GM23338 (cell line): ENCODE results near the gene TNFRSF11A. TPM values are rescaled to one million over a fixed set of nuclear protein-coding genes. Genes with fewer than 3 reads are reported as not detected.
A peak's percentile ranks its signal among the peaks of the same experiment; 100 is the strongest.

Experiments used
- ATAC-seq: fragments of 200-7000 bp; cut with Tn5 transposase; 3 replicates; pipeline ENCODE4 v1.9.1; 2020
- DNase-seq: peaks from one replicate; pipeline ENCODE4 v3.0.0-alpha.2; 2015; ENCODE audit warnings: low spot score
- H2AFZ ChIP-seq: fragments of 200-600 bp; sonication (generic); 2 replicates; pipeline ENCODE4 v1.8.0; 2016; ENCODE audit warnings: antibody characterized with exemption, mild to moderate bottlenecking, moderate library complexity
- H3F3A ChIP-seq: fragments of 200-600 bp; sonication (generic); replicated peaks from 2 replicates; pipeline ENCODE4 v1.8.0; 2017; ENCODE audit warnings: antibody characterized with exemption, mixed run types, low read depth
- H3K27ac ChIP-seq: fragments of 200-600 bp; sonication (generic); 2 replicates; pipeline ENCODE4 v1.6.1; 2016; ENCODE audit warnings: low read depth
- H3K27me3 ChIP-seq: fragments of 200-600 bp; sonication (generic); 2 replicates; pipeline ENCODE4 v1.8.0; 2016; ENCODE audit warnings: mild to moderate bottlenecking, mixed run types, moderate library complexity; ENCODE audit not compliant: insufficient read depth
- H3K36me3 ChIP-seq: fragments of 200-600 bp; sonication (generic); 2 replicates; pipeline ENCODE4 v1.8.0; 2016; ENCODE audit warnings: mild to moderate bottlenecking; ENCODE audit not compliant: insufficient read depth
- H3K4me1 ChIP-seq: fragments of 200-600 bp; sonication (generic); 2 replicates; pipeline ENCODE4 v1.8.0; 2016; ENCODE audit warnings: mild to moderate bottlenecking, moderate library complexity; ENCODE audit not compliant: insufficient read depth
- H3K4me2 ChIP-seq: fragments of 200-600 bp; sonication (generic); 2 replicates; pipeline ENCODE4 v1.7.1; 2017; ENCODE audit warnings: mixed run types
- H3K4me3 ChIP-seq: fragments of 200-600 bp; sonication (generic); 2 replicates; pipeline ENCODE4 v1.6.1; 2016; ENCODE audit warnings: mixed run types
- H3K79me2 ChIP-seq: fragments of 200-600 bp; sonication (generic); replicated peaks from 2 replicates; pipeline ENCODE4 v1.8.0; 2017; ENCODE audit warnings: mild to moderate bottlenecking; ENCODE audit not compliant: insufficient read depth
- H3K9me2 ChIP-seq: fragments of 200-600 bp; sonication (generic); 2 replicates; pipeline ENCODE4 v1.8.0; 2017; ENCODE audit not compliant: insufficient read depth
- H4K20me1 ChIP-seq: fragments of 200-600 bp; sonication (generic); replicated peaks from 2 replicates; pipeline ENCODE4 v1.8.0; 2017; ENCODE audit warnings: mild to moderate bottlenecking; ENCODE audit not compliant: insufficient read depth
- H3K27ac Mint-ChIP-seq: 2 replicates; pipeline ENCODE4 v1.8.0; 2020; ENCODE audit warnings: inconsistent platforms, mild to moderate bottlenecking, moderate library complexity, mixed read lengths
- H3K27me3 Mint-ChIP-seq: 3 replicates; pipeline ENCODE4 v1.8.0; 2022; ENCODE audit warnings: low read depth, mild to moderate bottlenecking, moderate library complexity, mixed read lengths, inconsistent platforms; ENCODE audit not compliant: insufficient read depth, poor library complexity
- H3K36me3 Mint-ChIP-seq: 3 replicates; pipeline ENCODE4 v1.8.0; 2021; ENCODE audit warnings: low read depth, mild to moderate bottlenecking, inconsistent platforms, moderate library complexity, mixed read lengths
- H3K4me1 Mint-ChIP-seq: 3 replicates; pipeline ENCODE4 v1.8.0; 2020; ENCODE audit warnings: mild to moderate bottlenecking, inconsistent platforms, mixed read lengths
- H3K4me3 Mint-ChIP-seq: 3 replicates; pipeline ENCODE4 v1.8.0; 2021; ENCODE audit warnings: moderate library complexity, mild to moderate bottlenecking, inconsistent platforms, mixed read lengths
- H3K9me3 Mint-ChIP-seq: 3 replicates; pipeline ENCODE4 v1.8.0; 2020; ENCODE audit warnings: moderate library complexity, mild to moderate bottlenecking, inconsistent platforms, mixed read lengths
- JUNB ChIP-seq: IDR thresholded peaks from one replicate; pipeline ENCODE4 v1.6.1; 2016; ENCODE audit warnings: antibody characterized with exemption; ENCODE audit not compliant: unreplicated experiment
- NANOG ChIP-seq: IDR thresholded peaks from 2 replicates; pipeline ENCODE4 v1.6.1; 2016; ENCODE audit warnings: antibody characterized with exemption, borderline replicate concordance
- STAT1 ChIP-seq: IDR thresholded peaks from one replicate; pipeline ENCODE4 v1.6.1; 2016; ENCODE audit warnings: antibody characterized with exemption; ENCODE audit not compliant: unreplicated experiment
- ZNF331 ChIP-seq: fragments of 250-450 bp; sonication (Bioruptor Pico); IDR thresholded peaks from 2 replicates; pipeline ENCODE4 v1.5.0; 2020; ENCODE audit warnings: low read depth, mild to moderate bottlenecking, moderate library complexity
- polyA plus RNA-seq: library from polyadenylated mRNA; unstranded; fragments of >200 nt; fragmentation: Nextera tagmentation; extraction: Ambion mirVana; gene quantifications from 2 replicates; pipeline ENCODE4 v1.2.1, GENCODE V29; 2016
- total RNA-seq: library from RNA; depleted of rRNA; stranded (reverse); fragments of >200 nt; shearing (Covaris generic); gene quantifications from 2 replicates; pipeline ENCODE4 v1.2.3, GENCODE V29; 2014
- TF ChIP-seq, protein P1 (sequence below): fragments of 250-450 bp; sonication (Bioruptor Pico); IDR thresholded peaks from 2 replicates; pipeline ENCODE4 v1.5.0; 2020; ENCODE audit warnings: mild to moderate bottlenecking, moderate library complexity
- TF ChIP-seq, protein P2 (sequence below): IDR thresholded peaks from 2 replicates; pipeline ENCODE4 v1.6.1; 2016; ENCODE audit warnings: antibody characterized with exemption
- TF ChIP-seq, protein P3 (sequence below): IDR thresholded peaks from one replicate; pipeline ENCODE4 v1.6.1; 2018; ENCODE audit warnings: antibody characterized with exemption; ENCODE audit not compliant: unreplicated experiment
- TF ChIP-seq, protein P4 (sequence below), 2 experiments: fragments of 200-600 bp in 1 of 2; sonication (generic) in 1 of 2; conservative IDR thresholded peaks; 2 replicates each; pipeline versions ENCODE4 v1.5.1 to v1.6.1; 2016 to 2017; ENCODE audit warnings: antibody characterized with exemption in 2 of 2, low read depth in 2 of 2, mild to moderate bottlenecking in 2 of 2, moderate library complexity in 1 of 2

TNFRSF11A gene
- total and polyA plus RNA-seq, 2 experiments from 2014 or later, result 3.8 to 7.3 TPM

DNA sequence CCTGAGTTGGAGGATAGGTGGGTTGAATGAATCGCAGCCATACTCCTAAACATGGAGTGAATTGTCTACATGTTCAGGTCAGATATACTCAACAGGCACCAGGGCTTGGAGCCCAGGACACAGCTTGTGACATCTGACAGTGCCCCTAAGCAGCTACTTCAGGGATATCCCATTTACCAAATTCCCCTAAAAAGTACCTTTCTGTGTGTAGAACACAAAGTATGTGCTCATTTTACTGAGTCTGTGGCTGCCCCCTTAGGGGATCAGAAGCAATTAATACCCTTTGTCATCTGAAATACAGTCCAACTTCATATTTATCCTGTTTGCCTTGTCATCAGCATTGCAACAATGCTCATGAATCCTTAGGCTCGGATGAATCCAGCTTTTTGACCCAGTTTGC lies 20.8 kb downstream of the TNFRSF11A start (continued):
- TF ChIP-seq, protein P1, sequence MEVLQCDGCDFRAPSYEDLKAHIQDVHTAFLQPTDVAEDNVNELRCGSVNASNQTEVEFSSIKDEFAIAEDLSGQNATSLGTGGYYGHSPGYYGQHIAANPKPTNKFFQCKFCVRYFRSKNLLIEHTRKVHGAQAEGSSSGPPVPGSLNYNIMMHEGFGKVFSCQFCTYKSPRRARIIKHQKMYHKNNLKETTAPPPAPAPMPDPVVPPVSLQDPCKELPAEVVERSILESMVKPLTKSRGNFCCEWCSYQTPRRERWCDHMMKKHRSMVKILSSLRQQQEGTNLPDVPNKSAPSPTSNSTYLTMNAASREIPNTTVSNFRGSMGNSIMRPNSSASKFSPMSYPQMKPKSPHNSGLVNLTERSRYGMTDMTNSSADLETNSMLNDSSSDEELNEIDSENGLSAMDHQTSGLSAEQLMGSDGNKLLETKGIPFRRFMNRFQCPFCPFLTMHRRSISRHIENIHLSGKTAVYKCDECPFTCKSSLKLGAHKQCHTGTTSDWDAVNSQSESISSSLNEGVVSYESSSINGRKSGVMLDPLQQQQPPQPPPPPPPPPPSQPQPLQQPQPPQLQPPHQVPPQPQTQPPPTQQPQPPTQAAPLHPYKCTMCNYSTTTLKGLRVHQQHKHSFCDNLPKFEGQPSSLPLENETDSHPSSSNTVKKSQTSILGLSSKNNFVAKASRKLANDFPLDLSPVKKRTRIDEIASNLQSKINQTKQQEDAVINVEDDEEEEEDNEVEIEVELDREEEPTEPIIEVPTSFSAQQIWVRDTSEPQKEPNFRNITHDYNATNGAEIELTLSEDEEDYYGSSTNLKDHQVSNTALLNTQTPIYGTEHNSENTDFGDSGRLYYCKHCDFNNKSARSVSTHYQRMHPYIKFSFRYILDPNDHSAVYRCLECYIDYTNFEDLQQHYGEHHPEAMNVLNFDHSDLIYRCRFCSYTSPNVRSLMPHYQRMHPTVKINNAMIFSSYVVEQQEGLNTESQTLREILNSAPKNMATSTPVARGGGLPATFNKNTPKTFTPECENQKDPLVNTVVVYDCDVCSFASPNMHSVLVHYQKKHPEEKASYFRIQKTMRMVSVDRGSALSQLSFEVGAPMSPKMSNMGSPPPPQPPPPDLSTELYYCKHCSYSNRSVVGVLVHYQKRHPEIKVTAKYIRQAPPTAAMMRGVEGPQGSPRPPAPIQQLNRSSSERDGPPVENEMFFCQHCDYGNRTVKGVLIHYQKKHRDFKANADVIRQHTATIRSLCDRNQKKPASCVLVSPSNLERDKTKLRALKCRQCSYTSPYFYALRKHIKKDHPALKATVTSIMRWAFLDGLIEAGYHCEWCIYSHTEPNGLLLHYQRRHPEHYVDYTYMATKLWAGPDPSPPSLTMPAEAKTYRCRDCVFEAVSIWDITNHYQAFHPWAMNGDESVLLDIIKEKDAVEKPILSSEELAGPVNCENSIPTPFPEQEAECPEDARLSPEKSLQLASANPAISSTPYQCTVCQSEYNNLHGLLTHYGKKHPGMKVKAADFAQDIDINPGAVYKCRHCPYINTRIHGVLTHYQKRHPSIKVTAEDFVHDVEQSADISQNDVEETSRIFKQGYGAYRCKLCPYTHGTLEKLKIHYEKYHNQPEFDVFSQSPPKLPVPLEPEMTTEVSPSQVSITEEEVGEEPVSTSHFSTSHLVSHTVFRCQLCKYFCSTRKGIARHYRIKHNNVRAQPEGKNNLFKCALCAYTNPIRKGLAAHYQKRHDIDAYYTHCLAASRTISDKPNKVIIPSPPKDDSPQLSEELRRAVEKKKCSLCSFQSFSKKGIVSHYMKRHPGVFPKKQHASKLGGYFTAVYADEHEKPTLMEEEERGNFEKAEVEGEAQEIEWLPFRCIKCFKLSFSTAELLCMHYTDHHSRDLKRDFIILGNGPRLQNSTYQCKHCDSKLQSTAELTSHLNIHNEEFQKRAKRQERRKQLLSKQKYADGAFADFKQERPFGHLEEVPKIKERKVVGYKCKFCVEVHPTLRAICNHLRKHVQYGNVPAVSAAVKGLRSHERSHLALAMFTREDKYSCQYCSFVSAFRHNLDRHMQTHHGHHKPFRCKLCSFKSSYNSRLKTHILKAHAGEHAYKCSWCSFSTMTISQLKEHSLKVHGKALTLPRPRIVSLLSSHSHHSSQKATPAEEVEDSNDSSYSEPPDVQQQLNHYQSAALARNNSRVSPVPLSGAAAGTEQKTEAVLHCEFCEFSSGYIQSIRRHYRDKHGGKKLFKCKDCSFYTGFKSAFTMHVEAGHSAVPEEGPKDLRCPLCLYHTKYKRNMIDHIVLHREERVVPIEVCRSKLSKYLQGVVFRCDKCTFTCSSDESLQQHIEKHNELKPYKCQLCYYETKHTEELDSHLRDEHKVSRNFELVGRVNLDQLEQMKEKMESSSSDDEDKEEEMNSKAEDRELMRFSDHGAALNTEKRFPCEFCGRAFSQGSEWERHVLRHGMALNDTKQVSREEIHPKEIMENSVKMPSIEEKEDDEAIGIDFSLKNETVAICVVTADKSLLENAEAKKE (CRISPR knock-in tag), result no peak

DNA sequence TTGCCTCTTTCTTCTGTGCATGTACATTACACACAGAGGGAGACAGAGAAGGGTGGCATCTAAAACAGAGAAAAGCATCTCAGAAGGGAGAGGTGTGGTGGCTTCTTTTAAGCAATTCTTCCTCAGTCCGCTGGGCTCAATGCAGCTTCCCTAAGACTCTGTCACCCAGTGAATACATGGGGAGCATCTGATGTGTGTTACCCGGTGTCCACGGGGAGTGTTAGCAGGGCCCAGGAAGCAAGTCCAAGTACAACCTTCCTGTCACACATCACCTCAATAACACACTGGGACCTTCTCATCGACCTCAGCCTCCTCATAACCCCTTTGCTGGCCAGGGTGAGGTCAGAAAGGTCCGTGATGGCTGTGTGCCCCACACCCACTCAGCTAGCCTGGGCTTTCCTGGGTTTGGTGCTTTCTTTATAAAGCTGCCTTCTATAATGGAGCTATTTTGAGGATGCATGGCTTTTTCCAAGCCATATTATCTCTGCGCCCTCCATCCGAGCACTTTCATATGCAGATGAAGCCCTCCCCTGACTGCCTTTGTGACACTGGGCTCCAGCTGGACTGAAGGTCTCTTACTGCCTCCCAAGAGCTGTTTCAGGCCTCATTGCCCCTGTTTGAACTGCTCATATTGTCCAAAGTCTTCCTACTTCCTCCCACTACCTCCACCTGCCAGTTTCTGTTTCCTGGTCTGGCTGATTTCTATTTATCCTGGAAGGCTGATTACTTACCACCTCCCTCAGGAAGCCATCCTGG lies 21.4 kb downstream of the TNFRSF11A start:
- H3K4me2 ChIP-seq, result peak overlapping the region; percentile 59
- Mint-ChIP-seq H3K36me3 (peaks cover 6% of the 10 kb centered on the region; the same call in 2 of the 3 replicates), H3K9me3 (no peaks in the 10 kb centered on the region), H3K4me1 (peaks cover 51% of the 10 kb centered on the region), H3K27me3 (peaks cover 10% of the 10 kb centered on the region), H3K4me3 (peak overlapping the region; percentile 26; the same call in 1 of the 3 replicates), H3K27ac (peak overlapping the region; percentile 46; the same call in 1 of the 2 replicates)
- no peaks in the 10 kb centered on the region for H3K79me2 ChIP-seq
- 0 out of 2 replicates have a peak overlapping the region, but pooled peaks have one; percentile 21 for H3K4me3 ChIP-seq
- no peak overlapping the region for H2AFZ ChIP-seq
- no peaks in the 10 kb centered on the region; the same call in 1 of the 2 replicates for H3F3A ChIP-seq
- H3K9me2 ChIP-seq, result no peaks in the 10 kb centered on the region
- H3K27ac ChIP-seq, result peak overlapping the region; percentile 30; the same call in 1 of the 2 replicates
- ATAC-seq, result peak; percentile 84
- DNase-seq, result peak; percentile 47
- peaks cover 43% of the 10 kb centered on the region for H3K4me1 ChIP-seq
- H3K27me3 ChIP-seq, result no peaks in the 10 kb centered on the region
- H3K36me3 ChIP-seq, result no peaks in the 10 kb centered on the region
- H4K20me1 ChIP-seq, result no peaks in the 10 kb centered on the region
- no peak for TF ChIP-seq JUNB
- no peak for TF ChIP-seq NANOG
- TF ChIP-seq STAT1, result no peak
- TF ChIP-seq, protein P2, sequence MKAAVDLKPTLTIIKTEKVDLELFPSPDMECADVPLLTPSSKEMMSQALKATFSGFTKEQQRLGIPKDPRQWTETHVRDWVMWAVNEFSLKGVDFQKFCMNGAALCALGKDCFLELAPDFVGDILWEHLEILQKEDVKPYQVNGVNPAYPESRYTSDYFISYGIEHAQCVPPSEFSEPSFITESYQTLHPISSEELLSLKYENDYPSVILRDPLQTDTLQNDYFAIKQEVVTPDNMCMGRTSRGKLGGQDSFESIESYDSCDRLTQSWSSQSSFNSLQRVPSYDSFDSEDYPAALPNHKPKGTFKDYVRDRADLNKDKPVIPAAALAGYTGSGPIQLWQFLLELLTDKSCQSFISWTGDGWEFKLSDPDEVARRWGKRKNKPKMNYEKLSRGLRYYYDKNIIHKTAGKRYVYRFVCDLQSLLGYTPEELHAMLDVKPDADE, result no peak
- no peak for TF ChIP-seq ZNF331 (CRISPR knock-in tag)
- TF ChIP-seq, protein P3, sequence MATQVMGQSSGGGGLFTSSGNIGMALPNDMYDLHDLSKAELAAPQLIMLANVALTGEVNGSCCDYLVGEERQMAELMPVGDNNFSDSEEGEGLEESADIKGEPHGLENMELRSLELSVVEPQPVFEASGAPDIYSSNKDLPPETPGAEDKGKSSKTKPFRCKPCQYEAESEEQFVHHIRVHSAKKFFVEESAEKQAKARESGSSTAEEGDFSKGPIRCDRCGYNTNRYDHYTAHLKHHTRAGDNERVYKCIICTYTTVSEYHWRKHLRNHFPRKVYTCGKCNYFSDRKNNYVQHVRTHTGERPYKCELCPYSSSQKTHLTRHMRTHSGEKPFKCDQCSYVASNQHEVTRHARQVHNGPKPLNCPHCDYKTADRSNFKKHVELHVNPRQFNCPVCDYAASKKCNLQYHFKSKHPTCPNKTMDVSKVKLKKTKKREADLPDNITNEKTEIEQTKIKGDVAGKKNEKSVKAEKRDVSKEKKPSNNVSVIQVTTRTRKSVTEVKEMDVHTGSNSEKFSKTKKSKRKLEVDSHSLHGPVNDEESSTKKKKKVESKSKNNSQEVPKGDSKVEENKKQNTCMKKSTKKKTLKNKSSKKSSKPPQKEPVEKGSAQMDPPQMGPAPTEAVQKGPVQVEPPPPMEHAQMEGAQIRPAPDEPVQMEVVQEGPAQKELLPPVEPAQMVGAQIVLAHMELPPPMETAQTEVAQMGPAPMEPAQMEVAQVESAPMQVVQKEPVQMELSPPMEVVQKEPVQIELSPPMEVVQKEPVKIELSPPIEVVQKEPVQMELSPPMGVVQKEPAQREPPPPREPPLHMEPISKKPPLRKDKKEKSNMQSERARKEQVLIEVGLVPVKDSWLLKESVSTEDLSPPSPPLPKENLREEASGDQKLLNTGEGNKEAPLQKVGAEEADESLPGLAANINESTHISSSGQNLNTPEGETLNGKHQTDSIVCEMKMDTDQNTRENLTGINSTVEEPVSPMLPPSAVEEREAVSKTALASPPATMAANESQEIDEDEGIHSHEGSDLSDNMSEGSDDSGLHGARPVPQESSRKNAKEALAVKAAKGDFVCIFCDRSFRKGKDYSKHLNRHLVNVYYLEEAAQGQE, result no peak
- TF ChIP-seq, protein P4, sequence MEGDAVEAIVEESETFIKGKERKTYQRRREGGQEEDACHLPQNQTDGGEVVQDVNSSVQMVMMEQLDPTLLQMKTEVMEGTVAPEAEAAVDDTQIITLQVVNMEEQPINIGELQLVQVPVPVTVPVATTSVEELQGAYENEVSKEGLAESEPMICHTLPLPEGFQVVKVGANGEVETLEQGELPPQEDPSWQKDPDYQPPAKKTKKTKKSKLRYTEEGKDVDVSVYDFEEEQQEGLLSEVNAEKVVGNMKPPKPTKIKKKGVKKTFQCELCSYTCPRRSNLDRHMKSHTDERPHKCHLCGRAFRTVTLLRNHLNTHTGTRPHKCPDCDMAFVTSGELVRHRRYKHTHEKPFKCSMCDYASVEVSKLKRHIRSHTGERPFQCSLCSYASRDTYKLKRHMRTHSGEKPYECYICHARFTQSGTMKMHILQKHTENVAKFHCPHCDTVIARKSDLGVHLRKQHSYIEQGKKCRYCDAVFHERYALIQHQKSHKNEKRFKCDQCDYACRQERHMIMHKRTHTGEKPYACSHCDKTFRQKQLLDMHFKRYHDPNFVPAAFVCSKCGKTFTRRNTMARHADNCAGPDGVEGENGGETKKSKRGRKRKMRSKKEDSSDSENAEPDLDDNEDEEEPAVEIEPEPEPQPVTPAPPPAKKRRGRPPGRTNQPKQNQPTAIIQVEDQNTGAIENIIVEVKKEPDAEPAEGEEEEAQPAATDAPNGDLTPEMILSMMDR (conservative IDR thresholded peaks at IDR 0.05; ENCODE audit: low read depth in 2 of 2), result no peak
